Activated CD8-positive, alpha-beta T cell treated with anti-CD3 and anti-CD28 coated beads, Interleukin-2, amount 10 ng/mL, durations not matched to agents 7 days and 5 days (primary cell): ENCODE data around the gene SAMD11. TPM values are rescaled to one million over a fixed set of nuclear protein-coding genes. Genes with fewer than 3 reads are reported as not detected.
A peak's percentile ranks its signal among the peaks of the same experiment; 100 is the strongest.
"Not testable (repeated sequence)": the region's sequence is repeated elsewhere in the genome, so short reads cannot be mapped to it uniquely, and the experiment has no call there.

ENCODE experiments used
- ATAC-seq: fragments of 150-1000 bp; cut with Tn5 transposase; one replicate; pipeline ENCODE4 v1.10.0; 2021; ENCODE audit warnings: moderate library complexity
- CTCF ChIA-PET: fragments of 350-600 bp; sonication (Branson Sonifier 250); formaldehyde crosslinking; loops from one replicate; lab custom pipeline; 2021; ENCODE audit warnings: antibody characterized with exemption; lab: Charles Lee
- POLR2A ChIA-PET: fragments of 350-600 bp; sonication (Branson Sonifier 250); formaldehyde crosslinking; loops from one replicate; lab custom pipeline; 2021; ENCODE audit warnings: antibody characterized with exemption; lab: Charles Lee
- DNase-seq: peaks from one replicate; pipeline ENCODE4 v3.0.0-alpha.2; 2020
- H3K27ac Mint-ChIP-seq: one replicate; pipeline ENCODE4 v1.8.0; 2021; ENCODE audit warnings: mild to moderate bottlenecking, mixed read lengths
- H3K27me3 Mint-ChIP-seq: one replicate; pipeline ENCODE4 v1.8.0; 2021; ENCODE audit warnings: low read depth, mixed read lengths
- H3K36me3 Mint-ChIP-seq: one replicate; pipeline ENCODE4 v1.8.0; 2021; ENCODE audit warnings: low read depth, mixed read lengths
- H3K4me1 Mint-ChIP-seq: one replicate; pipeline ENCODE4 v1.8.0; 2021; ENCODE audit warnings: low read depth, mixed read lengths
- H3K4me3 Mint-ChIP-seq: one replicate; pipeline ENCODE4 v1.8.0; 2021; ENCODE audit warnings: mild to moderate bottlenecking, mixed read lengths
- H3K9me3 Mint-ChIP-seq: one replicate; pipeline ENCODE4 v1.8.0; 2022; ENCODE audit warnings: mixed read lengths; ENCODE audit not compliant: insufficient read depth
- total RNA-seq, 2 experiments: library from RNA; stranded (reverse); gene quantifications; one replicate each; pipeline ENCODE4 v1.2.3, GENCODE V29; 2021

SAMD11 gene
- total RNA-seq, 2 experiments from 2014 or later = not detected

DNA sequence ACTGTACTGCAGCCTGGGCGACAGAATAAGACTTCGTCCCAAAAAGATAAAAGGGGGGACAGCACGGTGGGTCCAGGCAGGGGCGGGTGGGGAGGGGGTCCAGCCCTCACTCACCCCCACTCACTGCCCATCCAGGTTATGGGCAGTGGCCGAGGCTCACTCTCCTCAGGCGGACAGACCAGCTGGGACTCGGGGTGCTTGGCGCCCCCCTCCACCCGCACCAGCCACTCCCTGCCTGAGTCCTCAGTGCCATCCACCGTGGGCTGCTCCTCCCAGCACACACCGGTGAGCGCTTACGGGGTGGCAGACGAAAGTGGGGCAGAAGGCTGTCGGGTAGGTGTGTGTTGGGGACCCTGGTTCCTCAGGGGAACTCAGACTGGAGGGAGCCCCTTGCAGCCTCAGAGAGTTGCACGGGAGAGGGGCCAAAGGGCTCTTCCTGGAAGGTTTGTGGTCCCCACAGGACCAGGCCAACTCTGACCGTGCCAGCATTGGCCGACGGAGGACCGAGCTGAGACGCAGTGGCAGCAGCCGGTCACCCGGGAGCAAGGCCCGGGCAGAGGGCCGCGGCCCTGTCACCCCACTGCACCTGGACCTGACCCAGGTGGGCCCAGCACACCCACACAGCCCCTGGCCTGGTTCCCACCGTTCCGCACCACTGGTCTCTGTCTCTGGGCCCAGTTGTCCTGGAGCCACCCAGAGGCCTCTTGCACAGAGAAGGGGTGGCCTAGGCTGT, 49.2 kb downstream of the SAMD11 start:
- ATAC-seq (no peak), DNase-seq (no peak)
- Mint-ChIP-seq H3K4me1 (peaks cover 8% of the 10 kb centered on the region), H3K36me3 (no peaks in the 10 kb centered on the region), H3K27ac (no peak overlapping the region), H3K9me3 (no peaks in the 10 kb centered on the region), H3K27me3 (peaks cover 17% of the 10 kb centered on the region), H3K4me3 (no peak overlapping the region)
- ChIA-PET POLR2A (no interaction called here), CTCF (no interaction called here)

DNA sequence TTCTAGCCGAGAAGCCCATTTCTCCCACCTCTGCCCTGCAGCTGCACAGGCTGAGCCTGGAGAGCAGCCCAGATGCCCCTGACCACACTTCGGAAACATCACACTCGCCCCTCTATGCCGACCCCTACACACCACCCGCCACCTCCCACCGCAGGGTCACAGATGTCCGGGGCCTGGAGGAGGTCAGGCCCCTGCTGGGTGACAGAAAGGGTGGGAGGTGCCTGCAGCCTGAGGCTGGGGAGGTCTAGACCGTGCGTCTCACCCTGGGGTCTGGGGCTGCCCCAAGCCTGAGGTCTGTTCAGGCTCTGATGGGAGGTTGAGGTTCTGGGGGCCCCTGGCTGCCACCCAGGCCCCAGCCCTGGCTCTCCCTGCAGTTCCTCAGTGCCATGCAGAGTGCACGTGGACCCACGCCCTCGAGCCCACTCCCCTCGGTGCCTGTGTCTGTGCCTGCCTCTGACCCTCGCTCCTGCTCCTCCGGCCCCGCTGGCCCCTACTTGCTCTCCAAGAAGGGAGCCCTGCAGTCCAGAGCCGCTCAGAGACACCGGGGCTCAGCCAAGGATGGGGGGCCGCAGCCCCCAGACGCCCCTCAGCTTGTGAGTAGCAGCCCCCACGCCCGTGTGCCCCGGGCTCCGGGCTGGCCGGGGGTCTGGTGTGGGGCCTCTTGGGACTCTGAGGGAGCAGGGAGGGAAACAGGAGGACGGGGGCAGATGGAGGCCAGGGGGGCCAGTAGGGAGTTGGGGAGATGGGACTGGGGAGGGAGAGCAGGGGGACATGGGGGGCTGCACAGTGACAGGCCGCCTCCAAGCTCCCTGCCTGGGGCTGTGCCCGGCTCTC, 50.0 kb downstream of the SAMD11 start:
- POLR2A ChIA-PET = no interaction called here
- H3K4me3 Mint-ChIP-seq = no peak overlapping the region
- H3K27me3 Mint-ChIP-seq = peaks cover 13% of the 10 kb centered on the region
- H3K9me3 Mint-ChIP-seq = peaks cover 4% of the 10 kb centered on the region
- ATAC-seq = no peak
- CTCF ChIA-PET = no interaction called here
- no peak for DNase-seq
- no peak overlapping the region for H3K27ac Mint-ChIP-seq
- peaks cover 3% of the 10 kb centered on the region for H3K36me3 Mint-ChIP-seq
- H3K4me1 Mint-ChIP-seq = peaks cover 13% of the 10 kb centered on the region

- ChIA-PET POLR2A (no interaction called here), CTCF (no interaction called here)
- peaks cover 9% of the 10 kb centered on the region for H3K27me3 Mint-ChIP-seq
- peaks cover 4% of the 10 kb centered on the region for H3K9me3 Mint-ChIP-seq
- peaks cover 13% of the 10 kb centered on the region for H3K4me1 Mint-ChIP-seq
- no peak overlapping the region for H3K4me3 Mint-ChIP-seq
- H3K36me3 Mint-ChIP-seq = peaks cover 3% of the 10 kb centered on the region
- H3K27ac Mint-ChIP-seq = no peak overlapping the region
- DNase-seq (no peak), ATAC-seq (no peak)
Measured at GRCh38 chr1:974293-974640, 50.5 kb downstream of the SAMD11 start.

GRCh38 chr1:974687-975328, 51.1 kb downstream of the SAMD11 start:
- Mint-ChIP-seq H3K27ac (no peak overlapping the region), H3K4me3 (no peak overlapping the region), H3K4me1 (peaks cover 13% of the 10 kb centered on the region), H3K36me3 (peaks cover 3% of the 10 kb centered on the region), H3K9me3 (peaks cover 4% of the 10 kb centered on the region), H3K27me3 (peaks cover 4% of the 10 kb centered on the region)
- ChIA-PET CTCF (interaction anchor here (1.8 kb wide), 1 partner anchor 14 kb away, joined by 5 read pairs; no protein-coding TSS in a partner anchor), POLR2A (no interaction called here)
- ATAC-seq (no peak), DNase-seq (no peak)

DNA sequence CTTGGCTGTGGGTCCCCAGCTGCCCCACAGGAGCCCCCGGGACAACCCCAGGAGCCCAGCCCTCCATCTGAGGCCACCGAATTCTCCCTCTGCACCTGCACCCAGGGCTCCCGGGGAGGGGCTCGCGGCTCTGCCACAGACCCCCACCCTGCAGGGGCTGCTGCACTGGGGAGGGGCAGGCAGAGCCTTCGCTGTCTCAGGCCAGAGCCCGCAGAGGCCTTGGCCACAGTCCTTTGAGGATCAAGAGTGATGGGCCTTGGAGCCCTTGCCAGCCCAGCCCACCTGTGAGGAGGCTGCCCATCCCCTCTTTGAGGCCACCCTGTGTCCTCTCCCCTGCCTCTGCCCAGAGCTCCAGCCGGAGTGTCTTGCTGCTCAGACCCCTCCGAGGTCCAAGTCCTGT, 51.6 kb downstream of the SAMD11 start:
- Mint-ChIP-seq H3K4me1 (peaks cover 13% of the 10 kb centered on the region), H3K36me3 (peaks cover 3% of the 10 kb centered on the region), H3K27ac (no peak overlapping the region), H3K27me3 (peaks cover 4% of the 10 kb centered on the region), H3K4me3 (no peak overlapping the region), H3K9me3 (peaks cover 4% of the 10 kb centered on the region)
- CTCF ChIA-PET = interaction anchor here (0.8 to 1.8 kb wide), 4 partner anchors 9 to 44 kb away, joined by 3 to 5 read pairs (median 4); partner anchors contain the start of genes AGRN and PLEKHN1
- no peak for ATAC-seq
- DNase-seq = no peak
- POLR2A ChIA-PET = no interaction called here

DNA sequence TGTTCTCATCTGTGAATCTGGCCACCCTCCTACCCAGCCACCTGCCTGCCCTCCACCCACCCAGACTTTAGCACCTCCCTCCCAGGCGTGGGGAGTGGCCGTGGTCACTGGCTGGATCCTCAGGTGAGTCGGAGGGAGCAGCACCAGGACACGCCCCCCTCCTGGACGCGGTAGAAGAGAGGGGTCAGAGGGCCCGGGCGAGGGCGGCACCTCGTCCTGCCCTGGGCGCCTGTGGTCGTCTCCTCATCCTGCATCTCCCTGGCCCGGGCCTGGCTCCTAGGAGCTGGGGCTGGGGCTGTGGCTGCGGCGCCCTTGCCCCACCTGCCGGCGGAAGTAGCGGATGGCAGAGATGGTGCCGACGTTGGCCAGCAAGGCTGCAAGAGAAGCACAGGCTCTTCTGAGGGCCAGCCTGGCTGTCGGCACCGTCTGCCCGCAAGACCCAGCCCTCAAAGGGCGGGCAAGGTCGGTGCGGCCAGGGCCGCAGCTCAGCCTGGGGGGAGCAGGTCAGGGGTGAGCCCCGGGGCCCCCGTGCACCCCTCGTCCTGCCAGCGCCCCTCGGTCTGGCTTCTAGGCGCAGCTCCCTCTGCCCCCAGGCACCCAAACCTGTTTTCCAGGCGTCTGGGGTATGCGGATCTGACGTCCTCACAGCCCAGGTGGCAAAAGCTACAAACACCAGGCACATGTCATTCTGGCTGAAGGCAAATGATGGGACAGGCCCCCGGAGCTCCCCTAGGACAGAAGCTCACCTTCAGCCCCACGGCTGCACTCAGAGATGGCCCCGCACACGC, 52.4 kb downstream of the SAMD11 start:
- no peak overlapping the region for H3K4me3 Mint-ChIP-seq
- H3K9me3 Mint-ChIP-seq = peaks cover 4% of the 10 kb centered on the region
- POLR2A ChIA-PET = interaction anchor here (1.2 kb wide), 1 partner anchor 9 kb away, joined by 4 read pairs; the partner anchor contains the start of gene PLEKHN1
- no peak overlapping the region for H3K27ac Mint-ChIP-seq
- ATAC-seq (peak; percentile 90), DNase-seq (peak; percentile 73)
- H3K36me3 Mint-ChIP-seq = peaks cover 3% of the 10 kb centered on the region
- CTCF ChIA-PET = interaction anchor here (0.8 to 1.8 kb wide), 5 partner anchors 8 to 107 kb away, joined by 3 to 5 read pairs (median 4); partner anchors contain the start of genes AGRN and PLEKHN1
- H3K27me3 Mint-ChIP-seq = peaks cover 4% of the 10 kb centered on the region
- H3K4me1 Mint-ChIP-seq = peaks cover 13% of the 10 kb centered on the region

DNA sequence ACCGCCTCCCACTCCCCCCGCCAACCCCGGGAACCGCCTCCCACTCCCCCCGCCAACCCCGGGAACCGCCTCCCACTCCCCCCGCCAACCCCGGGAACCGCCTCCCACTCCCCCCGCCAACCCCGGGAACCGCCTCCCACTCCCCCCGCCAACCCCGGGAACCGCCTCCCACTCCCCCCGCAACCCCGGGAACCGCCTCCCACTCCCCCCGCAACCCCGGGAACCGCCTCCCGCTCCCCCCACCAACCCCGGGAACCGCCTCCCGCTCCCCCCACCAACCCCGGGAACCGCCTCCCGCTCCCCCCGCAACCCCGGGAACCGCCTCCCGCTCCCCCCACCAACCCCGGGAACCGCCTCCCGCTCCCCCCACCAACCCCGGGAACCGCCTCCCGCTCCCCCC, 53.1 kb downstream of the SAMD11 start:
- not testable (repeated sequence) for H3K27me3 Mint-ChIP-seq, H3K9me3 Mint-ChIP-seq, DNase-seq, H3K4me3 Mint-ChIP-seq, ATAC-seq, H3K27ac Mint-ChIP-seq, H3K36me3 Mint-ChIP-seq
- H3K4me1 Mint-ChIP-seq = peaks cover 13% of the 10 kb centered on the region
- POLR2A ChIA-PET = interaction anchor here (1.2 kb wide), 1 partner anchor 10 kb away, joined by 4 read pairs; the partner anchor contains the start of gene PLEKHN1
- CTCF ChIA-PET = interaction anchor here (1.0 to 1.8 kb wide), 3 partner anchors 10 to 107 kb away, joined by 4 to 5 read pairs (median 5); partner anchors contain the start of gene PLEKHN1

GRCh38 chr1:978069-978834, 54.5 kb downstream of the SAMD11 start:
- H3K9me3 Mint-ChIP-seq = peaks cover 4% of the 10 kb centered on the region
- peaks cover 4% of the 10 kb centered on the region for H3K27me3 Mint-ChIP-seq
- DNase-seq (no peak), ATAC-seq (no peak)
- H3K27ac Mint-ChIP-seq = no peak overlapping the region
- ChIA-PET POLR2A (no interaction called here), CTCF (no interaction called here)
- H3K36me3 Mint-ChIP-seq = peaks cover 3% of the 10 kb centered on the region
- H3K4me1 Mint-ChIP-seq = peaks cover 13% of the 10 kb centered on the region
- no peak overlapping the region for H3K4me3 Mint-ChIP-seq

- peaks cover 13% of the 10 kb centered on the region for H3K4me1 Mint-ChIP-seq
- ChIA-PET POLR2A (no interaction called here), CTCF (no interaction called here)
- ATAC-seq (no peak), DNase-seq (no peak)
- peaks cover 4% of the 10 kb centered on the region for H3K27me3 Mint-ChIP-seq
- H3K36me3 Mint-ChIP-seq = peaks cover 3% of the 10 kb centered on the region
- H3K27ac Mint-ChIP-seq = no peak overlapping the region
- H3K4me3 Mint-ChIP-seq = no peak overlapping the region
- peaks cover 4% of the 10 kb centered on the region for H3K9me3 Mint-ChIP-seq
Measured at GRCh38 chr1:978835-979743, 55.4 kb downstream of the SAMD11 start.

DNA sequence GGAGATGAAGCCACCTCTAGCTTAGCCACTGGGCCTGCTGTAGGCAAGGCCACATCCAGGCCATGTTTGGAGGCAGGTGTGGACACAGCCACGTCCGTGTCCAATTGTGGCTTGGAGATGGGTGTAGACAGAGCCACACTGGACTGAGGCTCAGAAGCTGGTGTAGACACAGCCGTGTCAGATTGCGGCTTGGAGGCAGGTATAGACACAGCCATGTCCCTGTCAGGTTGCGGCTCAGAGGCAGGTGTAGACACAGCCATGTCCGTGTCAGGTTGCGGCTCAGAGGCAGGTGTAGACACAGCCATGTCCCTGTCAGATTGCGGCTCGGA, 56.0 kb downstream of the SAMD11 start:
- ChIA-PET POLR2A (no interaction called here), CTCF (no interaction called here)
- DNase-seq = no peak
- Mint-ChIP-seq H3K27ac (no peak overlapping the region), H3K36me3 (peaks cover 3% of the 10 kb centered on the region), H3K4me1 (peaks cover 13% of the 10 kb centered on the region), H3K27me3 (peaks cover 4% of the 10 kb centered on the region), H3K9me3 (peaks cover 4% of the 10 kb centered on the region), H3K4me3 (no peak overlapping the region)
- no peak for ATAC-seq
